Endothelial cell of umbilical vein (primary cell): ENCODE data around the gene NAXD. TPM values are rescaled to one million over a fixed set of nuclear protein-coding genes. Genes with fewer than 3 reads are reported as not detected.

Experiments used
- BruUV-seq: library from RNA; stranded (reverse); fragments of 400-500 nt; replicated peaks from 2 replicates; lab custom pipeline; 2021; lab: Mats Ljungman, UMichigan
- CTCF ChIA-PET: fragments of 300-600, 350-600 bp; sonication (Branson Sonifier 250); formaldehyde crosslinking; loops from one replicate; lab custom pipeline; 2021; ENCODE audit warnings: antibody characterized with exemption, inconsistent platforms; lab: Charles Lee
- POLR2A ChIA-PET: fragments of 300-600, 350-600 bp; sonication (Branson Sonifier 250); formaldehyde crosslinking; loops from one replicate; lab custom pipeline; 2021; ENCODE audit warnings: antibody characterized with exemption, inconsistent platforms; lab: Charles Lee
- DNase-seq: peaks from one replicate; pipeline ENCODE4 v3.0.0-alpha.2; 2011; ENCODE audit warnings: low read depth, low spot score
- FAIRE-seq: peaks from 2 replicates; lab custom pipeline; 2011; peaks lifted over from hg19 to GRCh38; lab: Jason Lieb, UNC
- H2AFZ ChIP-seq: 2 replicates; pipeline ENCODE4 v1.6.0; 2012; ENCODE audit warnings: low read depth, low read length, control low read depth, inconsistent platforms
- H3K27ac ChIP-seq: 2 replicates; pipeline ENCODE4 v1.5.1; 2011; ENCODE audit warnings: low read depth, mild to moderate bottlenecking, control low read depth, low read length, moderate library complexity; ENCODE audit not compliant: insufficient read depth
- H3K27me3 ChIP-seq, 2 experiments: 2 replicates each; pipeline versions ENCODE4 v1.6.0 to v1.6.1; 2011; ENCODE audit warnings: low read length in 2 of 2, mixed read lengths in 1 of 2; ENCODE audit not compliant: control insufficient read depth in 2 of 2, insufficient read depth in 2 of 2
- H3K36me3 ChIP-seq, 2 experiments: 2 replicates in 1 of 2; 3 replicates in 1 of 2; pipeline ENCODE4 v1.5.1; 2011; ENCODE audit warnings: low read length in 2 of 2, mild to moderate bottlenecking in 1 of 2, moderate library complexity in 1 of 2; ENCODE audit not compliant: control insufficient read depth in 2 of 2, insufficient read depth in 2 of 2; ENCODE audit errors: extremely low read depth in 1 of 2
- H3K4me1 ChIP-seq: 3 replicates; pipeline ENCODE4 v1.5.1; 2011; ENCODE audit warnings: mild to moderate bottlenecking, low read length; ENCODE audit not compliant: control insufficient read depth, insufficient read depth; ENCODE audit errors: extremely low read depth
- H3K4me2 ChIP-seq: 2 replicates; pipeline ENCODE4 v1.6.1; 2011; ENCODE audit warnings: low read length, control low read depth, mixed read lengths; ENCODE audit not compliant: insufficient read depth
- H3K4me3 ChIP-seq, 3 experiments: fragments of 200-600 bp in 1 of 3; sonication (generic), shearing (Covaris generic) in 1 of 3; replicated peaks in 1 of 3; 2 replicates each; pipeline ENCODE4 v1.5.1; 2011 to 2016; ENCODE audit warnings: control low read depth in 3 of 3, low read length in 3 of 3, mild to moderate bottlenecking in 2 of 3, inconsistent platforms in 1 of 3, low read depth in 1 of 3, moderate library complexity in 1 of 3; ENCODE audit not compliant: insufficient read depth in 1 of 3
- H3K79me2 ChIP-seq: 2 replicates; pipeline ENCODE4 v1.6.0; 2012; ENCODE audit warnings: low read length, inconsistent platforms; ENCODE audit not compliant: control insufficient read depth, insufficient read depth
- H3K9ac ChIP-seq: replicated peaks from 2 replicates; pipeline ENCODE3; 2011; ENCODE audit warnings: low read length, control low read depth; ENCODE audit not compliant: insufficient read depth; ENCODE audit errors: extremely low read depth
- H3K9me1 ChIP-seq: replicated peaks from 3 replicates; pipeline ENCODE4 v1.6.0; 2011; ENCODE audit warnings: mild to moderate bottlenecking, low read length; ENCODE audit not compliant: control insufficient read depth, insufficient read depth; ENCODE audit errors: extremely low read depth
- H3K9me3 ChIP-seq: replicated peaks from 2 replicates; pipeline ENCODE4 v1.5.1; 2012; ENCODE audit warnings: low read length, inconsistent platforms; ENCODE audit not compliant: control insufficient read depth, insufficient read depth
- H4K20me1 ChIP-seq: replicated peaks from 2 replicates; pipeline ENCODE3; 2011; ENCODE audit warnings: mild to moderate bottlenecking, low read length; ENCODE audit not compliant: control insufficient read depth, insufficient read depth; ENCODE audit errors: extremely low read depth
- CTCF ChIP-seq, 2 donors: IDR thresholded peaks; 1 replicate in 1 of 2; 2 replicates in 1 of 2; pipeline ENCODE4 v1.5.1; 2011; ENCODE audit warnings: low read length in 2 of 2, mild to moderate bottlenecking in 2 of 2, moderate library complexity in 2 of 2, control low read depth in 1 of 2, inconsistent platforms in 1 of 2, low read depth in 1 of 2; ENCODE audit not compliant: insufficient read depth in 1 of 2; ENCODE audit errors: extremely low read depth in 1 of 2
- EZH2 ChIP-seq: IDR thresholded peaks from 2 replicates; pipeline ENCODE4 v1.6.1; 2012; ENCODE audit warnings: borderline replicate concordance, low read depth, mild to moderate bottlenecking, moderate library complexity, low read length, inconsistent platforms; ENCODE audit not compliant: severe bottlenecking
- FOS ChIP-seq: IDR thresholded peaks from 2 replicates; pipeline ENCODE4 v1.6.1; 2011; ENCODE audit warnings: mild to moderate bottlenecking, low read length, moderate library complexity, borderline replicate concordance; ENCODE audit not compliant: insufficient read depth
- GATA2 ChIP-seq: IDR thresholded peaks from 2 replicates; pipeline ENCODE4 v1.7.0; 2011; ENCODE audit warnings: low read depth, mild to moderate bottlenecking, moderate library complexity, mixed read lengths, low read length; ENCODE audit not compliant: insufficient read length, insufficient read depth
- JUN ChIP-seq: IDR thresholded peaks from 2 replicates; pipeline ENCODE4 v1.6.1; 2011; ENCODE audit warnings: borderline replicate concordance, low read depth; ENCODE audit not compliant: insufficient read length, insufficient read depth
- MAX ChIP-seq: IDR thresholded peaks from 2 replicates; pipeline ENCODE4 v1.6.1; 2011; ENCODE audit not compliant: insufficient read depth, insufficient read length
- MYC ChIP-seq: IDR thresholded peaks from one replicate; pipeline ENCODE4 v1.6.1; 2011; ENCODE audit warnings: mild to moderate bottlenecking, low read depth, low read length
- POLR2A ChIP-seq: IDR thresholded peaks from 2 replicates; pipeline ENCODE4 v1.6.1; 2012; ENCODE audit warnings: low read depth, mild to moderate bottlenecking, control low read depth, low read length
- POLR2AphosphoS5 ChIP-seq: IDR thresholded peaks from 2 replicates; pipeline ENCODE4 v1.6.1; 2012; ENCODE audit warnings: low read depth, mild to moderate bottlenecking, control low read depth, low read length, moderate library complexity; ENCODE audit not compliant: insufficient read depth
- dilution Hi-C: fragments of 300-500 bp; cut with MboI; formaldehyde crosslinking; loops from one replicate; pipeline ENCODE4 v1.15.0; 2019; ENCODE audit warnings: low sequenced_read_pairs; ENCODE audit not compliant: extremely low pct_ligation_motif_present
- intact Hi-C: fragments of 100-400 bp; cut with micrococcal nuclease; formaldehyde crosslinking; loops from one replicate; pipeline ENCODE4 v1.10.0; 2022
- polyA plus RNA-seq, 4 experiments: library from polyadenylated mRNA; depleted of rRNA in 3 of 4; stranded (reverse) in 3 of 4; unstranded in 1 of 4; fragments of >200 nt; gene quantifications; 2 replicates each; pipeline versions ENCODE4 v1.2.1 to v1.2.3, GENCODE V29; 2011 to 2012; ENCODE audit warnings: missing spikeins in 1 of 4
- total RNA-seq: library from RNA; stranded (reverse); gene quantifications from 2 replicates; pipeline ENCODE4 v1.2.3, GENCODE V29; 2021

Gene NAXD
- total and polyA plus RNA-seq, 2 donors (not counting 3 experiments of a cell fraction or from before 2014, with no cell fraction given), result 19.9 to 42.9 TPM

- Histone ChIP-seq H3K4me3 (no peak overlapping the region), H3K79me2 (no peaks in the 10 kb centered on the region), H3K4me1 (no peaks in the 10 kb centered on the region), H2AFZ (no peak overlapping the region), H3K9me1 (no peaks in the 10 kb centered on the region), H3K27ac (no peak overlapping the region), H3K36me3 (peaks cover 9 to 13% of the 10 kb centered on the region in 2 experiments), H3K4me2 (no peak overlapping the region), H3K9me3 (no peaks in the 10 kb centered on the region), H3K9ac (no peak overlapping the region), H4K20me1 (no peaks in the 10 kb centered on the region), H3K27me3 (no peaks in the 10 kb centered on the region)
- FAIRE-seq (no peak), DNase-seq (no peak)
- intact Hi-C loops (no loop called here), dilution Hi-C loops (no loop called here)
- BruUV-seq, result no TSS peak
- ChIA-PET POLR2A (no interaction called here), CTCF (no interaction called here)
- TF ChIP-seq GATA2 (no peak), MAX (no peak), POLR2A (no peak), POLR2AphosphoS5 (no peak), FOS (no peak)
Observed at GRCh38 chr13:110687736-110688135, 72.4 kb downstream of the NAXD start.

- dilution Hi-C loops, result no loop called here
Observed at GRCh38 chr13:110689041-110689440, 73.7 kb downstream of the NAXD start.

More at GRCh38 chr13:110689041-110689440, 73.7 kb downstream of the NAXD start:
- POLR2A ChIA-PET, result no interaction called here
- H2AFZ ChIP-seq, result no peak overlapping the region
- no peaks in the 10 kb centered on the region for H4K20me1 ChIP-seq
- H3K9me3 ChIP-seq, result no peaks in the 10 kb centered on the region
- CTCF ChIA-PET, result interaction anchor here (1.4 kb wide), 1 partner anchor 8 kb away, joined by 7 read pairs; no protein-coding TSS in a partner anchor
- FAIRE-seq, result no peak
- H3K27ac ChIP-seq, result no peak overlapping the region
- TF ChIP-seq CTCF (IDR thresholded peaks at IDR 0.05; ENCODE audit: extremely low read depth in 1 of 2, insufficient read depth in 1 of 2, low read depth in 1 of 2, low read length in 2 of 2), result no peak
- TF ChIP-seq JUN, result no peak
- TF ChIP-seq MYC, result no peak
- TF ChIP-seq EZH2, result no peak
- no peak for TF ChIP-seq POLR2A
- TF ChIP-seq FOS, result no peak
- no peak for TF ChIP-seq POLR2AphosphoS5
- no peak for TF ChIP-seq MAX
- TF ChIP-seq GATA2, result no peak
- H3K9ac ChIP-seq, result no peak overlapping the region
- no peak overlapping the region for H3K4me3 ChIP-seq
- DNase-seq, result no peak
- H3K27me3 ChIP-seq, result no peaks in the 10 kb centered on the region
- H3K4me2 ChIP-seq, result no peak overlapping the region
- no peaks in the 10 kb centered on the region for H3K9me1 ChIP-seq
- BruUV-seq, result no TSS peak
- H3K4me1 ChIP-seq, result no peaks in the 10 kb centered on the region
- intact Hi-C loops, result no loop called here
- H3K79me2 ChIP-seq, result no peaks in the 10 kb centered on the region
- peaks cover 6 to 13% of the 10 kb centered on the region in 2 experiments for H3K36me3 ChIP-seq
